Fibroblast of lung (primary cell): ENCODE measurements around the gene HIVEP3.

Experiments
- EZH2 ChIP-seq: IDR thresholded peaks from 2 replicates; pipeline ENCODE4 v1.5.1; 2012; ENCODE audit warnings: low read length, control low read depth, mild to moderate bottlenecking; ENCODE audit errors: missing control alignments
- TF ChIP-seq, protein P1 (sequence below), 2 donors: IDR thresholded peaks in 1 of 2; conservative IDR thresholded peaks in 1 of 2; 1 replicate in 1 of 2; 2 replicates in 1 of 2; pipeline ENCODE4 v1.5.1; 2011 to 2012; ENCODE audit warnings: low read length in 2 of 2, control low read depth in 1 of 2, inconsistent platforms in 1 of 2, low read depth in 1 of 2, mild to moderate bottlenecking in 1 of 2

DNA sequence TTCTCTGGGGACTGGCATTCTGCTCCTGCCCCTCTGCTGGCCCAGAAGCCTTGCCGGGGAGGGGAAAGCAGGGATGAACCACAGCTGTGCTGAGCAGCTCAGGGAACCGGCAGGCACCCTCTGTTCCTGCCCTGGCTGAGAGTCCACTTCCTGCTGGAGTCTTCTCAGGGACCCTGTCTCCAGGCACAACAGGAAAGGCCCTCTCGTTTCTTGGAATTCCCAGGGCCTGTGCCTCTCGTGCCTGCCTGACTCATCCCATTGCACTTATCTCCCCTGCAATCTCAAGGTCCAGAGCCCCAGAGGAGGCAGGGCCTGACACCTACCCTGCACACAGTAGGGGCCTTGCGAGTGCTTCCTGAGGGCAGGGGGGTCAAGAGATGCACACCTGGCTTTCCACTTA lies 433.1 kb downstream of the HIVEP3 start:
- TF ChIP-seq, protein P1, sequence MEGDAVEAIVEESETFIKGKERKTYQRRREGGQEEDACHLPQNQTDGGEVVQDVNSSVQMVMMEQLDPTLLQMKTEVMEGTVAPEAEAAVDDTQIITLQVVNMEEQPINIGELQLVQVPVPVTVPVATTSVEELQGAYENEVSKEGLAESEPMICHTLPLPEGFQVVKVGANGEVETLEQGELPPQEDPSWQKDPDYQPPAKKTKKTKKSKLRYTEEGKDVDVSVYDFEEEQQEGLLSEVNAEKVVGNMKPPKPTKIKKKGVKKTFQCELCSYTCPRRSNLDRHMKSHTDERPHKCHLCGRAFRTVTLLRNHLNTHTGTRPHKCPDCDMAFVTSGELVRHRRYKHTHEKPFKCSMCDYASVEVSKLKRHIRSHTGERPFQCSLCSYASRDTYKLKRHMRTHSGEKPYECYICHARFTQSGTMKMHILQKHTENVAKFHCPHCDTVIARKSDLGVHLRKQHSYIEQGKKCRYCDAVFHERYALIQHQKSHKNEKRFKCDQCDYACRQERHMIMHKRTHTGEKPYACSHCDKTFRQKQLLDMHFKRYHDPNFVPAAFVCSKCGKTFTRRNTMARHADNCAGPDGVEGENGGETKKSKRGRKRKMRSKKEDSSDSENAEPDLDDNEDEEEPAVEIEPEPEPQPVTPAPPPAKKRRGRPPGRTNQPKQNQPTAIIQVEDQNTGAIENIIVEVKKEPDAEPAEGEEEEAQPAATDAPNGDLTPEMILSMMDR (conservative IDR thresholded peaks at IDR 0.05 in 1 of 2, IDR thresholded peaks at IDR 0.05 in 1 of 2; ENCODE audit: low read depth in 1 of 2, low read length in 2 of 2), result no peak
- no peak for TF ChIP-seq EZH2
